Vein endothelial cell (primary cell): ENCODE measurements around the gene SERP1. TPM values are rescaled to one million over a fixed set of nuclear protein-coding genes. Genes with fewer than 3 reads are reported as not detected.

Experiments used
- total RNA-seq: library from RNA; depleted of rRNA; stranded (reverse); fragments of >200 nt; gene quantifications from 2 replicates; pipeline ENCODE4 v1.2.3, GENCODE V29; 2012

SERP1 gene
- 169 and 202 TPM in 2 replicates for total RNA-seq

GRCh38 chr3:150546226-150547044, at the start of gene SERP1, which contains the start of gene EIF2A:
TSS of gene SERP1 (minus strand) at chr3:150546496. CDS start at chr3:150546135, 361 bp downstream.
TSS of gene EIF2A (plus strand) at chr3:150546787. CDS start at chr3:150546803, 16 bp downstream.

Other genes with a start within 250 kb of the SERP1 start
- 12.6 and 14.4 TPM in 2 replicates for gene TSC22D2, start 138.2 kb downstream of the SERP1 start, total RNA-seq
- 219 and 220 TPM in 2 replicates for gene EIF2A, start 291 bp upstream of the SERP1 start, total RNA-seq
- gene SELENOT, start 56.8 kb upstream of the SERP1 start, total RNA-seq: 137 and 215 TPM in 2 replicates
- gene ERICH6, start 157.4 kb upstream of the SERP1 start, total RNA-seq: not detected in 2 replicates
- gene SIAH2, start 216.7 kb upstream of the SERP1 start, total RNA-seq: 15.3 and 18.9 TPM in 2 replicates